Endodermal cell (in vitro differentiated cells): Measurements from ENCODE around the gene TCF15. TPM values are rescaled to one million over a fixed set of nuclear protein-coding genes. Genes with fewer than 3 reads are reported as not detected.
A peak's percentile ranks its signal among the peaks of the same experiment; 100 is the strongest.
"Not testable (repeated sequence)": the region's sequence is repeated elsewhere in the genome, so short reads cannot be mapped to it uniquely, and the experiment has no call there.

Experiments used
- DNase-seq: peaks from one replicate; pipeline ENCODE4 v3.0.0-alpha.2; 2017
- H3K27ac ChIP-seq: 2 replicates; pipeline ENCODE4 v1.5.1; 2013; ENCODE audit warnings: mild to moderate bottlenecking, low read depth, low read length, moderate library complexity
- H3K27me3 ChIP-seq: 2 replicates; pipeline ENCODE4 v1.6.1; 2013; ENCODE audit warnings: mild to moderate bottlenecking, low read length, moderate library complexity; ENCODE audit not compliant: insufficient read depth, control insufficient read depth, poor library complexity, severe bottlenecking
- H3K36me3 ChIP-seq: 2 replicates; pipeline ENCODE4 v1.7.0; 2013; ENCODE audit warnings: mild to moderate bottlenecking, low read length, moderate library complexity; ENCODE audit not compliant: control insufficient read depth, insufficient read depth
- H3K4me1 ChIP-seq: one replicate; pipeline ENCODE4 v1.7.0; 2013; ENCODE audit warnings: low read length; ENCODE audit not compliant: control insufficient read depth, insufficient read depth
- H3K4me3 ChIP-seq: 2 replicates; pipeline ENCODE4 v1.5.1; 2013; ENCODE audit warnings: mild to moderate bottlenecking, low read length, moderate library complexity
- H3K9ac ChIP-seq: 2 replicates; pipeline ENCODE4 v1.6.1; 2013; ENCODE audit warnings: mild to moderate bottlenecking, low read length, moderate library complexity; ENCODE audit not compliant: poor library complexity, severe bottlenecking; ENCODE audit errors: extremely low read depth
- H3K9me3 ChIP-seq: 2 replicates; pipeline ENCODE4 v1.6.1; 2013; ENCODE audit warnings: mild to moderate bottlenecking, low read length, moderate library complexity; ENCODE audit not compliant: control insufficient read depth
- H3K27ac Mint-ChIP-seq: 2 replicates; pipeline ENCODE4 v1.8.0; 2020; ENCODE audit warnings: mixed read lengths
- H3K27me3 Mint-ChIP-seq: 2 replicates; pipeline ENCODE4 v1.8.0; 2021; ENCODE audit warnings: mild to moderate bottlenecking, mixed read lengths; ENCODE audit not compliant: insufficient read depth
- H3K36me3 Mint-ChIP-seq: 2 replicates; pipeline ENCODE4 v1.8.0; 2020; ENCODE audit warnings: low read depth, mixed read lengths
- H3K4me1 Mint-ChIP-seq: 2 replicates; pipeline ENCODE4 v1.8.0; 2020; ENCODE audit warnings: mixed read lengths
- H3K4me3 Mint-ChIP-seq: 2 replicates; pipeline ENCODE4 v1.8.0; 2020; ENCODE audit warnings: mild to moderate bottlenecking, moderate library complexity, mixed read lengths
- H3K9me3 Mint-ChIP-seq: 2 replicates; pipeline ENCODE4 v1.8.0; 2020; ENCODE audit warnings: mild to moderate bottlenecking, mixed read lengths
- WGBS, 2 experiments: methylation state at CpG; one replicate each; pipeline versions ENCODE4 v1.1.5 to v1.1.7; 2013; ENCODE audit warnings: missing lambda C conversion rate in 2 of 2, mixed read lengths in 1 of 2; ENCODE audit not compliant: insufficient coverage in 1 of 2, insufficient read length in 1 of 2; 5-methylcytosine and 5-hydroxymethylcytosine counted together
- total RNA-seq, 2 donors: library from RNA; stranded (reverse); fragmentation: NEBNext Ultra II Directional in 1 of 2; extraction: Animal tissue kit (Norgen Biotek cat#: 25700) in 1 of 2; gene quantifications; 2 replicates in 1 of 2; 3 replicates in 1 of 2; pipeline ENCODE4 v1.2.1, GENCODE V29; 2021
- TF ChIP-seq, protein P1 (sequence below): fragments of 200-600 bp; sonication (generic); conservative IDR thresholded peaks from 2 replicates; pipeline ENCODE4 v1.5.0; 2021; ENCODE audit warnings: antibody characterized with exemption, mild to moderate bottlenecking

The TCF15 gene
- total RNA-seq, 2 donors from 2014 or later = 1.9 to 2.2 TPM

GRCh38 chr20:584161-584970 is 25.7 kb downstream of the TCF15 start:
- Histone ChIP-seq H3K27me3 (no peaks in the 10 kb centered on the region), H3K27ac (no peak overlapping the region), H3K9me3 (no peaks in the 10 kb centered on the region), H3K4me1 (no peaks in the 10 kb centered on the region), H3K36me3 (no peaks in the 10 kb centered on the region), H3K4me3 (no peak overlapping the region), H3K9ac (no peak overlapping the region)
- H3K4me3 Mint-ChIP-seq = no peak overlapping the region
- peaks cover 5% of the 10 kb centered on the region for H3K4me1 Mint-ChIP-seq
- WGBS, 2 experiments = 88 to 94% methylated on average over 2 to 8 of the region's 8 CpGs
- peaks cover 1% of the 10 kb centered on the region for H3K27me3 Mint-ChIP-seq
- no peaks in the 10 kb centered on the region for H3K9me3 Mint-ChIP-seq
- no peak overlapping the region for H3K27ac Mint-ChIP-seq
- no peak for DNase-seq
- TF ChIP-seq, protein P1, sequence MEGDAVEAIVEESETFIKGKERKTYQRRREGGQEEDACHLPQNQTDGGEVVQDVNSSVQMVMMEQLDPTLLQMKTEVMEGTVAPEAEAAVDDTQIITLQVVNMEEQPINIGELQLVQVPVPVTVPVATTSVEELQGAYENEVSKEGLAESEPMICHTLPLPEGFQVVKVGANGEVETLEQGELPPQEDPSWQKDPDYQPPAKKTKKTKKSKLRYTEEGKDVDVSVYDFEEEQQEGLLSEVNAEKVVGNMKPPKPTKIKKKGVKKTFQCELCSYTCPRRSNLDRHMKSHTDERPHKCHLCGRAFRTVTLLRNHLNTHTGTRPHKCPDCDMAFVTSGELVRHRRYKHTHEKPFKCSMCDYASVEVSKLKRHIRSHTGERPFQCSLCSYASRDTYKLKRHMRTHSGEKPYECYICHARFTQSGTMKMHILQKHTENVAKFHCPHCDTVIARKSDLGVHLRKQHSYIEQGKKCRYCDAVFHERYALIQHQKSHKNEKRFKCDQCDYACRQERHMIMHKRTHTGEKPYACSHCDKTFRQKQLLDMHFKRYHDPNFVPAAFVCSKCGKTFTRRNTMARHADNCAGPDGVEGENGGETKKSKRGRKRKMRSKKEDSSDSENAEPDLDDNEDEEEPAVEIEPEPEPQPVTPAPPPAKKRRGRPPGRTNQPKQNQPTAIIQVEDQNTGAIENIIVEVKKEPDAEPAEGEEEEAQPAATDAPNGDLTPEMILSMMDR = no peak
- H3K36me3 Mint-ChIP-seq = no peaks in the 10 kb centered on the region

DNA sequence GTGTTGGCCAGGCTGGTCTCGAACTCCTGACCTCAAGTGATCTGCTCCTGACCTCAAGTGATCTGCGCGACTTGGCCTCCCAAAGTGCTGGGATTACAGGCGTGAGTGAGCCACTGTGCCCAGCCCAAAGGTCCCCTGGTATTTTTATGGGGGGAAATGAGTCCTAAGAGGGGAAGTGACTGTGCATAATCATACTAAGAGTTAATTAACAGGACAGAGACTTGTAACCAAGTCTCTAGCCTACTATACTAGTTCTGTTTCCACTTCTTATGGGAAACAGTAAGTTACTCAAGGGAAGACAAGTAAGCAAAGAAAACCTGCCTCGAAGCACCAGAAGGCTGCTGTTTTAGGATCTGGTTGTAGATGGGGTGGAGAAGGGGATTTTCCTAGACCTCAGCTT is 27.9 kb downstream of the TCF15 start:
- peaks cover 7% of the 10 kb centered on the region for H3K4me1 Mint-ChIP-seq
- Histone ChIP-seq H3K27ac (no peak overlapping the region), H3K27me3 (no peaks in the 10 kb centered on the region), H3K4me3 (no peak overlapping the region), H3K4me1 (no peaks in the 10 kb centered on the region), H3K36me3 (no peaks in the 10 kb centered on the region), H3K9ac (no peak overlapping the region), H3K9me3 (no peaks in the 10 kb centered on the region)
- no peaks in the 10 kb centered on the region for H3K9me3 Mint-ChIP-seq
- DNase-seq = no peak
- 92 to 95% methylated on average over 3 to 5 of the region's 5 CpGs for WGBS, 2 experiments
- no peaks in the 10 kb centered on the region for H3K36me3 Mint-ChIP-seq
- TF ChIP-seq, protein P1 = no peak
- no peak overlapping the region for H3K4me3 Mint-ChIP-seq
- H3K27me3 Mint-ChIP-seq = peaks cover 1% of the 10 kb centered on the region
- H3K27ac Mint-ChIP-seq = peak overlapping the region; percentile 70

DNA sequence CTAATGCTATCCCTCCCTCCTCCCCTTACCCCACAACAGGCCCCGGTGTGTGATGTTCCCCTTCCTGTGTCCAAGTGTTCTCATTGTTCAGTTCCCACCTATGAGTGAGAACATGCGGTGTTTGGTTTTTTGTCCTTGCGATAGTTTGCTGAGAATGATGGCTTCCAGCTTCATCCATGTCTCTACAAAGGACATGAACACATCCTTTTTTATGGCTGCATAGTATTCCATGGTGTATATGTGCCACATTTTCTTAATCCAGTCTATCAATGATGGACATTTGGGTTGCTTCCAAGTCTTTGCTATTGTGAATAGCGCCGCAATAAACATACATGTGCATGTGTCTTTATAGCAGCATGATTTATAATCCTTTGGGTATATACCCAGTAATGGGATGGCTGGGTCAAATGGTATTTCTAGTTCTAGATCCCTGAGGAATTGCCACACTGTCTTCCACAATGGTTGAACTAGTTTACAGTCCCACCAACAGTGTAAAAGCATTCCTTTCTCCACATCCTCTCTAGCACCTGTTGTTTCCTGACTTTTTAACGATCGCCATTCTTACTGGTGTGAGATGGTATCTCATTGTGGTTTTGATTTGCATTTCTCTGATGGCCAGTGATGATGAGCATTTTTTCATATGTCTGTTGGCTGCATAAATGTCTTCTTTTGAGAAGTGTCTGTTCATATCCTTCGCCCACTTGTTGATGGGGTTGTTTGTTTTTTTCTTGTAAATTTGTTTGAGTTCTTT is 31.0 kb downstream of the TCF15 start:
- H3K36me3 Mint-ChIP-seq, H3K27ac Mint-ChIP-seq: not testable (repeated sequence)
- WGBS, 2 experiments = 97 to 100% methylated on average over 1 to 3 of the region's 8 CpGs

More for the DNA sequence above, 31.0 kb downstream of the TCF15 start:
- not testable (repeated sequence) for H3K27ac ChIP-seq, DNase-seq, H3K36me3 ChIP-seq, H3K27me3 Mint-ChIP-seq, H3K4me3 Mint-ChIP-seq, H3K4me3 ChIP-seq, H3K27me3 ChIP-seq, H3K9me3 Mint-ChIP-seq, H3K9ac ChIP-seq, H3K9me3 ChIP-seq, H3K4me1 ChIP-seq
- H3K4me1 Mint-ChIP-seq = peaks cover 24% of the 10 kb centered on the region
